GM19455 (cell line): ENCODE data around the gene KIF13A.
"Not testable (repeated sequence)": the region's sequence is repeated elsewhere in the genome, so short reads cannot be mapped to it uniquely, and the experiment has no call there.

Experiments used
- ATAC-seq: cut with Tn5 transposase; IDR thresholded peaks from one replicate; pipeline ENCODE4 v1.9.1; 2021; ENCODE audit not compliant: unreplicated experiment

Gene KIF13A

GRCh38 chr6:17904491-17905120 lies 82.8 kb downstream of the KIF13A start:
- no peak for ATAC-seq

- ATAC-seq = no peak
Measured at GRCh38 chr6:17902974-17903373, 84.5 kb downstream of the KIF13A start.

GRCh38 chr6:17901493-17901892 lies 85.9 kb downstream of the KIF13A start:
- ATAC-seq = no peak

- ATAC-seq = no peak
Measured at GRCh38 chr6:17900011-17900410, 87.4 kb downstream of the KIF13A start.

- no peak for ATAC-seq
Measured at GRCh38 chr6:17899491-17899890, 87.9 kb downstream of the KIF13A start.

GRCh38 chr6:17897681-17898080 lies 89.8 kb downstream of the KIF13A start:
- ATAC-seq = no peak

GRCh38 chr6:17894905-17895304 lies 92.5 kb downstream of the KIF13A start:
- ATAC-seq = no peak

GRCh38 chr6:17894191-17894590 lies 93.2 kb downstream of the KIF13A start:
- ATAC-seq = no peak

GRCh38 chr6:17892097-17892686 lies 95.2 kb downstream of the KIF13A start:
- ATAC-seq = no peak

- ATAC-seq = no peak
Measured at GRCh38 chr6:17890309-17890708, 97.1 kb downstream of the KIF13A start.

- ATAC-seq = not testable (repeated sequence)
Measured at GRCh38 chr6:17889777-17890176, 97.7 kb downstream of the KIF13A start.

GRCh38 chr6:17886891-17887290 lies 100.5 kb downstream of the KIF13A start:
- ATAC-seq = no peak

- ATAC-seq = no peak
Measured at GRCh38 chr6:17885889-17886576, 101.4 kb downstream of the KIF13A start.

- peak; percentile 85 for ATAC-seq
Measured at GRCh38 chr6:17884498-17885478, 102.6 kb downstream of the KIF13A start.

- no peak for ATAC-seq
Measured at GRCh38 chr6:17883665-17884497, 103.6 kb downstream of the KIF13A start.

GRCh38 chr6:17881085-17881858 lies 106.2 kb downstream of the KIF13A start:
- no peak for ATAC-seq

GRCh38 chr6:17879184-17879583 lies 108.3 kb downstream of the KIF13A start:
- ATAC-seq = no peak

- no peak for ATAC-seq
Measured at GRCh38 chr6:17878734-17879133, 108.7 kb downstream of the KIF13A start.

GRCh38 chr6:17877895-17878440 lies 109.5 kb downstream of the KIF13A start:
- no peak for ATAC-seq
